Mesenchymal stem cell (in vitro differentiated cells and primary cell): ENCODE results near the gene KCND3.

Experiments
- DNase-seq: peaks from one replicate; pipeline ENCODE4 v3.0.0-alpha.2; 2013
- H2AFZ ChIP-seq: one replicate; pipeline ENCODE4 v1.6.1; 2013; ENCODE audit warnings: low read depth, mild to moderate bottlenecking, control low read depth, inconsistent platforms, low read length, moderate library complexity
- H2AK5ac ChIP-seq: 2 replicates; pipeline ENCODE4 v1.6.1; 2013; ENCODE audit warnings: low read length, moderate library complexity, mild to moderate bottlenecking, inconsistent platforms; ENCODE audit not compliant: severe bottlenecking
- H2BK120ac ChIP-seq: one replicate; pipeline ENCODE4 v1.6.1; 2013; ENCODE audit warnings: low read depth, mild to moderate bottlenecking, inconsistent platforms, low read length, moderate library complexity
- H2BK12ac ChIP-seq, 2 experiments: one replicate each; pipeline ENCODE4 v1.6.1; 2013; ENCODE audit warnings: inconsistent platforms in 2 of 2, low read length in 2 of 2, mild to moderate bottlenecking in 2 of 2, moderate library complexity in 2 of 2, control low read depth in 1 of 2
- H2BK15ac ChIP-seq: one replicate; pipeline ENCODE4 v1.6.1; 2013; ENCODE audit warnings: mild to moderate bottlenecking, low read depth, inconsistent platforms; ENCODE audit not compliant: poor library complexity, severe bottlenecking
- H2BK5ac ChIP-seq: 2 replicates; pipeline ENCODE4 v1.6.1; 2013; ENCODE audit warnings: low read depth, mild to moderate bottlenecking, low read length, control low read depth, inconsistent platforms; ENCODE audit not compliant: poor library complexity, severe bottlenecking
- H3K14ac ChIP-seq, 2 experiments: one replicate each; pipeline ENCODE4 v1.6.1; 2013; ENCODE audit warnings: inconsistent platforms in 2 of 2, low read length in 2 of 2, control low read depth in 1 of 2, mild to moderate bottlenecking in 1 of 2, moderate library complexity in 1 of 2
- H3K18ac ChIP-seq, 2 experiments: one replicate each; pipeline ENCODE4 v1.6.1; 2013; ENCODE audit warnings: inconsistent platforms in 2 of 2, low read length in 2 of 2, control low read depth in 1 of 2, low read depth in 1 of 2, mild to moderate bottlenecking in 1 of 2
- H3K23ac ChIP-seq, 2 experiments: one replicate each; pipeline ENCODE4 v1.6.1; 2013; ENCODE audit warnings: inconsistent platforms in 2 of 2, low read length in 2 of 2, mild to moderate bottlenecking in 2 of 2, moderate library complexity in 2 of 2, control low read depth in 1 of 2
- H3K27ac ChIP-seq: 2 replicates; pipeline ENCODE4 v1.5.1; 2013; ENCODE audit warnings: mild to moderate bottlenecking, moderate library complexity, low read length, control low read depth, inconsistent platforms; ENCODE audit not compliant: poor library complexity, severe bottlenecking
- H3K27me3 ChIP-seq, 2 experiments: 2 replicates each; pipeline versions ENCODE4 v1.6.1 to v1.7.0; 2013; ENCODE audit warnings: low read length in 2 of 2, mild to moderate bottlenecking in 2 of 2, moderate library complexity in 2 of 2, control low read depth in 1 of 2, inconsistent platforms in 1 of 2; ENCODE audit not compliant: control insufficient read depth in 1 of 2, insufficient read depth in 1 of 2
- H3K36me3 ChIP-seq, 2 experiments: 2 replicates each; pipeline versions ENCODE4 v1.6.1 to v1.7.0; 2013; ENCODE audit warnings: low read length in 2 of 2, control low read depth in 1 of 2, inconsistent platforms in 1 of 2, low read depth in 1 of 2, mild to moderate bottlenecking in 1 of 2; ENCODE audit not compliant: insufficient read depth in 2 of 2, control insufficient read depth in 1 of 2
- H3K4ac ChIP-seq, 2 experiments: one replicate each; pipeline ENCODE4 v1.6.1; 2013; ENCODE audit warnings: inconsistent platforms in 2 of 2, low read length in 2 of 2, mild to moderate bottlenecking in 2 of 2, moderate library complexity in 2 of 2, control low read depth in 1 of 2, low read depth in 1 of 2
- H3K4me1 ChIP-seq: 2 replicates; pipeline ENCODE4 v1.6.1; 2013; ENCODE audit warnings: low read depth, low read length, control low read depth; ENCODE audit not compliant: control insufficient read depth, insufficient read depth
- H3K4me2 ChIP-seq: 2 replicates; pipeline ENCODE4 v1.6.1; 2013; ENCODE audit warnings: low read length, mild to moderate bottlenecking, inconsistent platforms; ENCODE audit not compliant: poor library complexity, severe bottlenecking
- H3K4me3 ChIP-seq, 2 experiments: 2 replicates each; pipeline versions ENCODE4 v1.5.1 to v1.7.0; 2013; ENCODE audit warnings: low read length in 2 of 2, mild to moderate bottlenecking in 2 of 2, control low read depth in 1 of 2, low read depth in 1 of 2; ENCODE audit not compliant: insufficient read depth in 1 of 2
- H3K79me1 ChIP-seq: replicated peaks from 2 replicates; pipeline ENCODE4 v1.6.1; 2013; ENCODE audit warnings: mild to moderate bottlenecking, control low read depth, low read length, inconsistent platforms; ENCODE audit not compliant: poor library complexity, severe bottlenecking
- H3K9ac ChIP-seq: 2 replicates; pipeline ENCODE4 v1.7.0; 2013; ENCODE audit warnings: mild to moderate bottlenecking, low read length, moderate library complexity
- H3K9me3 ChIP-seq: 2 replicates; pipeline ENCODE4 v1.7.0; 2013; ENCODE audit warnings: mild to moderate bottlenecking, low read length; ENCODE audit not compliant: control insufficient read depth
- H4K8ac ChIP-seq: one replicate; pipeline ENCODE4 v1.6.1; 2013; ENCODE audit warnings: inconsistent platforms, mild to moderate bottlenecking, low read length, moderate library complexity
- H4K91ac ChIP-seq: one replicate; pipeline ENCODE4 v1.6.1; 2013; ENCODE audit warnings: mild to moderate bottlenecking, low read length, inconsistent platforms
- WGBS: methylation state at CpG from one replicate; pipeline ENCODE4 v1.1.7; 2013; ENCODE audit warnings: mixed read lengths; 5-methylcytosine and 5-hydroxymethylcytosine counted together

The KCND3 gene

GRCh38 chr1:111734426-111734825 lies 255.0 kb downstream of the KCND3 start:
- peak overlapping the region in 1 of 2 experiments; percentile 7 for H3K23ac ChIP-seq
- H2BK120ac ChIP-seq: no peak overlapping the region
- no peak overlapping the region for H3K27ac ChIP-seq
- no peak overlapping the region for H3K4me2 ChIP-seq
- H3K18ac ChIP-seq: peak overlapping the region; percentile 50 to 89
- 96% methylated on average over 3 of the region's 3 CpGs for WGBS
- H3K27me3 ChIP-seq: no peaks in the 10 kb centered on the region
- peaks cover 24% of the 10 kb centered on the region for H3K79me1 ChIP-seq
- peak overlapping the region; percentile 3 for H2BK15ac ChIP-seq
- H3K4me3 ChIP-seq: peak overlapping the region in 1 of 2 experiments; percentile 41
- H4K91ac ChIP-seq: peak overlapping the region; percentile 93
- peaks cover 28% of the 10 kb centered on the region for H3K4me1 ChIP-seq
- no peak overlapping the region for H3K14ac ChIP-seq
- H4K8ac ChIP-seq: peak overlapping the region; percentile 85
- H2AK5ac ChIP-seq: no peak overlapping the region
- H3K9ac ChIP-seq: peak overlapping the region; percentile 80
- no peak for DNase-seq
- no peak overlapping the region for H2AFZ ChIP-seq
- no peaks in the 10 kb centered on the region for H3K9me3 ChIP-seq
- peak overlapping the region in 1 of 2 experiments; percentile 6 for H3K4ac ChIP-seq
- H2BK12ac ChIP-seq: peak overlapping the region; percentile 15 to 16
- H2BK5ac ChIP-seq: no peak overlapping the region
- H3K36me3 ChIP-seq: peaks cover 6 to 28% of the 10 kb centered on the region in 2 experiments

GRCh38 chr1:111733992-111734341 lies 255.5 kb downstream of the KCND3 start:
- no peak overlapping the region for H2AFZ ChIP-seq
- WGBS: 94% methylated on average over 4 of the region's 5 CpGs

GRCh38 chr1:111733183-111733991 lies 256.1 kb downstream of the KCND3 start:
- H2BK15ac ChIP-seq: peak overlapping the region; percentile 77
- H3K4me3 ChIP-seq: peak overlapping the region in 1 of 2 experiments; percentile 41
- DNase-seq: peak; percentile 99
- H3K27me3 ChIP-seq: no peaks in the 10 kb centered on the region
- H3K9ac ChIP-seq: peak overlapping the region; percentile 80
- H3K27ac ChIP-seq: no peak overlapping the region
- peak overlapping the region; percentile 84 for H2BK120ac ChIP-seq
- H3K4me1 ChIP-seq: peaks cover 28% of the 10 kb centered on the region
- peaks cover 6 to 28% of the 10 kb centered on the region in 2 experiments for H3K36me3 ChIP-seq
- 36% methylated on average over 8 of the region's 9 CpGs for WGBS
- peak overlapping the region; percentile 85 for H4K8ac ChIP-seq
- H2BK5ac ChIP-seq: no peak overlapping the region
- H3K14ac ChIP-seq: no peak overlapping the region
- peak overlapping the region; percentile 93 for H4K91ac ChIP-seq
- H3K4me2 ChIP-seq: no peak overlapping the region
- H3K79me1 ChIP-seq: peaks cover 28% of the 10 kb centered on the region
- H2AFZ ChIP-seq: no peak overlapping the region
- peak overlapping the region; percentile 67 to 89 for H3K4ac ChIP-seq
- H2AK5ac ChIP-seq: no peak overlapping the region
- no peak overlapping the region for H3K23ac ChIP-seq
- H2BK12ac ChIP-seq: peak overlapping the region; percentile 85 to 97
- H3K18ac ChIP-seq: peak overlapping the region; percentile 79 to 89
- H3K9me3 ChIP-seq: no peaks in the 10 kb centered on the region

More at GRCh38 chr1:111733992-111734341, 255.5 kb downstream of the KCND3 start:
- H4K8ac ChIP-seq: peak overlapping the region; percentile 85
- H3K79me1 ChIP-seq: peaks cover 26% of the 10 kb centered on the region
- peak overlapping the region; percentile 79 to 89 for H3K18ac ChIP-seq
- H3K4me3 ChIP-seq: peak overlapping the region in 1 of 2 experiments; percentile 41
- peak overlapping the region; percentile 93 for H4K91ac ChIP-seq
- H3K4ac ChIP-seq: peak overlapping the region; percentile 67 to 89
- no peak overlapping the region for H2BK5ac ChIP-seq
- H2BK12ac ChIP-seq: peak overlapping the region; percentile 88 to 97
- peak overlapping the region; percentile 84 for H2BK120ac ChIP-seq
- no peak overlapping the region for H3K14ac ChIP-seq
- H3K4me2 ChIP-seq: no peak overlapping the region
- H3K27me3 ChIP-seq: no peaks in the 10 kb centered on the region
- peak overlapping the region; percentile 80 for H3K9ac ChIP-seq
- no peaks in the 10 kb centered on the region for H3K9me3 ChIP-seq
- no peak overlapping the region for H3K23ac ChIP-seq
- DNase-seq: no peak
- H3K36me3 ChIP-seq: peaks cover 6 to 28% of the 10 kb centered on the region in 2 experiments
- peak overlapping the region; percentile 15 for H2AK5ac ChIP-seq
- H3K4me1 ChIP-seq: peaks cover 28% of the 10 kb centered on the region
- peak overlapping the region; percentile 77 for H2BK15ac ChIP-seq
- no peak overlapping the region for H3K27ac ChIP-seq

GRCh38 chr1:111732718-111733117 lies 256.8 kb downstream of the KCND3 start:
- no peak overlapping the region for H2BK5ac ChIP-seq
- H3K27ac ChIP-seq: no peak overlapping the region
- peaks cover 9 to 28% of the 10 kb centered on the region in 2 experiments for H3K36me3 ChIP-seq
- peak overlapping the region; percentile 65 for H2BK15ac ChIP-seq
- peak overlapping the region; percentile 74 for H2BK120ac ChIP-seq
- no peak overlapping the region for H3K23ac ChIP-seq
- H3K9ac ChIP-seq: peak overlapping the region; percentile 80
- peak overlapping the region in 1 of 2 experiments; percentile 35 for H3K4ac ChIP-seq
- peak overlapping the region; percentile 45 for H4K8ac ChIP-seq
- peak overlapping the region; percentile 28 to 37 for H3K18ac ChIP-seq
- H3K79me1 ChIP-seq: peaks cover 27% of the 10 kb centered on the region
- no peaks in the 10 kb centered on the region for H3K27me3 ChIP-seq
- no peak overlapping the region for H3K14ac ChIP-seq
- H2AK5ac ChIP-seq: no peak overlapping the region
- H3K4me2 ChIP-seq: no peak overlapping the region
- 90% methylated on average over 6 of the region's 7 CpGs for WGBS
- H2BK12ac ChIP-seq: peak overlapping the region; percentile 56 to 65
- H2AFZ ChIP-seq: no peak overlapping the region
- peak overlapping the region; percentile 55 for H4K91ac ChIP-seq
- H3K4me1 ChIP-seq: peaks cover 22% of the 10 kb centered on the region
- DNase-seq: no peak
- peak overlapping the region in 1 of 2 experiments; percentile 41 for H3K4me3 ChIP-seq
- H3K9me3 ChIP-seq: no peaks in the 10 kb centered on the region
